Smooth muscle cell of the brain vasculature (primary cell): ENCODE results near the gene LANCL1.

ENCODE experiments used
- DNase-seq: peaks from one replicate; pipeline ENCODE4 v3.0.0-alpha.2; 2012; ENCODE audit warnings: low read depth, low spot score

Gene LANCL1

DNA sequence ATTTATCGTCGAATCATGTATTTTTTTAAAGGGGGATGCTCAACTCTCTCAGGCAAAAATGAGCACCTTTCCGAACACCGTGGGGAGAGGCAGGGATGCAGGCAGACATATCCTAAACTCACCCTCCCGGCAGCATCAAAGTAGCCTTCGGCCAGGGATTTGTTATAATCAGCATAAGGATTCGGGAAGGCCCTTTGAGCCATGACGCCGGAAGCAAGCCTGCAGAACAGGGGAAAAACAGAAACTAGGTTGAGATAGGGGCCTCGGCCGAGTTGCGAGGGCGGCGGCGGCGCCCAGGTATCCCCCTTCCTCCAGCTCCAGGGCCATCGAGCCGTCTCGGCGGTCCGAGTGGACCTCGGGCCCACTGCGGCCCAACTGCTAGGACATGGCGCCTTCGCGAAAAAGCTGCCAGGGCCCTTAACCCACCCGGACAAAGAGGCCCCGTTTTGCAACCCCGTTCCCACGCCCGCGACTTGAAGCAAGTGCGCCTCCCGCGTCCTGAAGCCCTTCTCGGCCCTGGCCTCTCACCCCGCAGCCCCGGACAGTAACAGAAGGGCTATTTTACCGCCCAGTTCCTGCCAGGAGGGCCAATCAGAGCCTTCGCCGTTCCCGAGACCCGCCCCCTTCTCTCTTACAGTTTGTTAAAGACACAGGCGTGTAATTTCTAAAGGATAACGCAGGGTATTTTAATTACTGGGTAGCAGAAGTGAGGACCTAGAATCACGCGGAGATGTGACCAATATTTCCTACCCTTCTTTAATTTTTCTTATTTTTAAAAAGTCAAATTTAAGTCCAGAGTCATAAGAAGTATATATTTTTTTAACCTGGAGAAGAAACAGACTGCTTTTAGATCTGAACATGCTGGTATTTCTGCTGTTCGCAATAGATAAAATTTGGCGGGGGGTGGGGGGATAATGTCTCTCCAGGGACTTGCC lies at the start of gene LANCL1:
Gene LANCL1, minus strand, starts transcription at position 566 of the 935 bp plus-strand sequence. Its CDS starts 363 bp downstream, at position 203.
- peak; percentile 74 for DNase-seq

DNA sequence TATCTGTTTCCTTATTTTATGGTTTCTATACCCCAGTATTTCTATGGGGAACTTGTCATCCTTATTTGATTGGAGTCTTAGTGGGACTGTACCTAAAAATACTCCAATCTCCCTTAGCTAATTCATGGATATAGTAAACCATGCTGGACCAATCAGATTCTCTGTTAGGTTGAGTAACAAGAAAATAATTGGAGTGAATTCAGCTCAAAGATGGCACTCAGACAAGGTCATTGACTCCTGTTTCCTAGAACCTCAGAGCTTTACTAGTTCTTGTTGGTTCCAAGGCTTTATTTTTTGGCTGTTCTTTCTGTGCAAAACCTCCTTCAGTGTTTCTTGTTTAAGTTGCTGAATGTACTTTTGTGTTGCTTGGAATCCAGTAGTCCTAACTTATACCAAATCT lies 48.0 kb upstream of the LANCL1 start:
- no peak for DNase-seq

DNA sequence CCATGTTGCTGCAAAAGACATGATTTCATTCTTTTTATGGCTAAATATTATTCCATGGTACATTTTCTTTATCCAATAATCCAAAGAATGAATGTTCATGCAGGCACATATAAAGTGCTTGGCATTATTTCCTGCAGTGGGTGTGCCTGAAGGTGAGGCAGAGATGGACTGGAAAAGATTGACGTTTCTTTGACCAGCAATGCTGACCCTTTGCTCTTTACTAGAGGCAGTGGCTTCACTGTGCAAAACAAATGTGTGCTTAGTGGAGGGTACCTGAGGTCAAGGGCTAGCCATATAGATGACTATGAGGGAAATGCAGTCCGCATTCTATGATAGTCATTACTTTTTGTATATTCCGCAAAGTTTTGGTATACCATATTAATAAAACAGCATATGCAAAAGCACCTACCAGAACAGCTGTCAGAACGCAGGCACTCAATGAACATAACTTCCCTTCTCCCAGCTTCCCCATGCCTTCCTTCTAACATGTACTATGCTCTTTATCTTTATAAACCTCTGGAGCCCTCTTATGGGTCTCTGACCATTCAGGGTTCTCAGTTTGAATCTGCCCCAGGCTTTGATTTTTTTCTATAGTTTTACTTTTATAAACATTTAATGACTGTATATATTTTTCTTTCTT lies 47.2 kb upstream of the LANCL1 start:
- DNase-seq, result no peak

- DNase-seq, result no peak
Measured at GRCh38 chr2:210522399-210522798, 45.8 kb upstream of the LANCL1 start.

GRCh38 chr2:210519594-210519993 lies 43.0 kb upstream of the LANCL1 start:
- no peak for DNase-seq

DNA sequence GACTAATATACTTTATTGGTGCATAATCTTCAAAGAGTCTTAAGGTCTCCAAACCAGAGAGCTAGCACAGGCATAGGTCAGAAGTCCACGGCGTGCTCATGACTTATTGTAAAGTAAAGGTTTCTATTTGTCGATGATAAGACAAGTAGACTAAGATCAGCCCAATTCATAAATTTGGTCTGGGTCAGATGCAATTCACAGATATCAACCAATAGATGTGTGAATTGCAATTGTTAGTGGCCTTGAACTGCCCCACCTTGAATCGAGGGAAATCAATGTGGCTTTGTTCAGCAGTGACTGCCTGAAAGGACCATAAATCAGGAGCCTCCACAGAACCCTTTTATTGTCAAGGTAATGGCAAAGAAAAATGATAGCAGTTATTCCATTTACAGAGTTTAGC lies 40.7 kb upstream of the LANCL1 start:
- no peak for DNase-seq

DNA sequence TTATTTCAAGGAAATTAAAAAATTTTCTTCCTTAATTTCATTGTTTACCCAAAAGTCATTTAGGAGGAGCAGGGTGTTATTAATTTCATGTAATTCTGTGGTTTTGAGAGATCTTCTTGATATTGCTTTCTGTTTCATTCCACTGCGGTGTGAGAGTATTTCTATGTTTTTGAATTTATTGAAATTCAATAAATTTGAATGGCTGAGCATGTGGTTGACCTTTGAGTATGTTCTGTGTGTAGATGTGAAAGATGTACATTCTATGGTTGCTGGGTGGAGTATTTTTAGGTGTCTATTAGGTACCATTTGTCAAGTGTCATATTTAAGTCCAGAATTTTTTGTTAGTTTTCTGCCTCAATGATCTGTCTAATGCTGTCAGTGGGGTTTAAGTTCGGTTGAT lies 39.4 kb upstream of the LANCL1 start:
- no peak for DNase-seq

- DNase-seq, result no peak
Measured at GRCh38 chr2:210503725-210504191, 27.2 kb upstream of the LANCL1 start.

DNA sequence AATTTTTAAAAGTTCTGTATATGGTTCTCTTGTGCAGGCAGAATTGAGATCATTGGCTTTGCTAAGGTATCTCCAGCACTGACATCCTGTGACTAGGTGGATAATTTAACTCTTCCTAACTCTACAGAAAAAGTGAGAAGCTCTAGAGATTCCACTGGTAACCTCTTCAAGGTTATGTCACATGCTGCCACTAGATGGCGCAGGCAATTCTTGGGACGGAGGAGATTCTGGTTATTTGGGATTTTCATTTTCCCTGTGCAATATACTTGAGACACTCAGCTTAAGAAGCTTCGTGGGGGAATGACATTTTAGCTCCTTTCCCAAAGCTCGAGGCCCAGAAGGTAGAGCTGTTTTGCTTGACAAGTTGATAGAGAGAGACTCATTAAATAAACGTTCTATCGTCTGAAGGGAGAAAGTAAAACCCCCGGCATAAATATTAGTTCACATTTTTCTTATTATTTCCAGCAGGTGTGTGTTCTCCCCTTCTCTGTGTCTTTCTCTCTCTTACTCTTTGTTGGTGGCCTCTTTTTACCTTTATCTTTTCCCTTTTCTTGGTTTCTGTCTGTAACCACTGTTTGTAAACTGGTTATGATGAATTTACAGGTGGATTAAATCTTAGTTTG lies 26.6 kb upstream of the LANCL1 start:
- DNase-seq, result peak; percentile 13

DNA sequence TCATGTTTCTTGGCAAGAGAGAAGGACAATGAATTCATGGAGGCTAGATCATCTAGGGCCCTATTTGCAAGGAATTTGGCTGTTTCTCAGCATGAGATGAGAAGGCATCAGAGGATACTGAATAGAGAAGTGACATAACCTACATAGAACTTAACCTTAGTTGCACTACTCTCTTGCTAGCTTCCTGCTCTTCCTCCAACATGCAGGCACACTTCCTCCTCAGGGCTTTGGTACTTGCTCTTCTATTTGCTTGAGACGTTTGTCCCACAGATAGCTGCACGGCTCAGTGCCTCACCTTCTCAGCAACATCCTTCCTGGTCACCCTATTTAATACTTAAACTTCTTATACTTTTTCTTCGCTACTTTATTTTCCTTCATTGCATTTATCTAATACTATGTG lies 20.0 kb upstream of the LANCL1 start:
- no peak for DNase-seq

GRCh38 chr2:210493528-210493927 lies 17.0 kb upstream of the LANCL1 start:
- DNase-seq, result no peak

DNA sequence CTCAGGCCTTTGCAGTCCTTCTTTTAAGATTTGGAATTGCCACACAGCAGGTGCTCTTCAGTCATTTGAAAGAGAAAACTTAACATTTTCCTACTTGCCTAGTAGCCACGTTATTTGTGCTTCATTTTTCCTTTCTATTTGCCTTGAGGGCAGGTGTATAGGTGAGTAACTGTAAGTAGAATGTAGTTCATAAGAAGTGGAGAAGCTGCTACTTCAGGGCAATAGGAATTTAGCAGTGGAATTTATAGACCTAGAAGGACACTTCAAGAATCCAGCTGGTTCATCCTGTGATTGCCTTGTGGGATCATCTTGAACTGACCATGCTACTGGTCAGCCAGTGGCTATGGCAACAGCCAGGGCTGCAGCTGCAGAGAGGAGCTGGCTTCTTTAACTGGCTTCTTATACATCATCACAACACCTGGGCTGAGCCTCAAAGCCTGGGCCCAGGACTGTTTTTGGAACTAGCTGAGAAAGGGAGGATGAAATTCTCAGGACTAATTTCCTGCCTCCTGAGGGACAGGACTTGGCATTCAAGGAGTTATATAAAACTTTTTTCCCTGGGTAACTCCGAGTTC lies 5.1 kb upstream of the LANCL1 start:
- DNase-seq, result no peak

- no peak for DNase-seq
Measured at GRCh38 chr2:210480764-210481163, 4.2 kb upstream of the LANCL1 start.

DNA sequence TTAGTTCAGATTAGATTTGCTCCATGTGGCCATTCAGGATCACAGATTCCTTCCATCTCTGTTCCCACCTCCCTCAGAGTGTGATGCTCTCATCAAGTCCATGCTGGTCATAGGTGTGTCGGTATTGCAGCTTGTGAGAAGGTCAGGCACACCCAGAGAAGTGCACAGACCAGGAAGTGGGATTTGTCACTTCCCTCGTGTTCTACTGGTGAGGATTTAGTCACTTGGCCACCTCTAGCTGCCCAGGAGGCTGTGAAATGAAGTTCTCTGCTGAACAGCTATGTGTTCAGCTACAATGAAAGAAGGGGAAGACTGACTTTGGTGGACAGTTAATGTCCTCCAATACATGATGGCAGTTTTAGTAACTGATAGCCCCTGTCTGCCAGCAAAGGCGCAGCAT lies 3.5 kb upstream of the LANCL1 start:
- no peak for DNase-seq

DNA sequence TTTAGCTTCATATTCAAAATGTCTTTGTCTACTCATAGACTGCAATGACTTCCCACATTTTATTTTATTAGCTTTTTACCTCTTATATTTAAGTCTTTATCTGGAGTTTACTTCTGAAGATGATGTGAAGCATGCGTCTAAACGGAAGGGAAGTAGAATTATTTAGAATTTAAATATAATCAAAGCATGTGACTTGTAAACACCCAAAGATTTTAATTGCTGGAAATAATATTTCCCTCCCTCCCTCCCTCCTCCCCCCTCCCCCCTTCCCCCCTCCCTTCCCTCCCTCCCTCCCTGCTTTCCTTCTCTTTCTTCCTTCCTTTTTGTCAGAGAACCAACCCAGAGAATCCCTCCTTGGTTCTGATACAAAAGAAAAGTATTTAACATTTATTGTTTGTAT lies 2.1 kb upstream of the LANCL1 start:
- DNase-seq, result no peak

DNA sequence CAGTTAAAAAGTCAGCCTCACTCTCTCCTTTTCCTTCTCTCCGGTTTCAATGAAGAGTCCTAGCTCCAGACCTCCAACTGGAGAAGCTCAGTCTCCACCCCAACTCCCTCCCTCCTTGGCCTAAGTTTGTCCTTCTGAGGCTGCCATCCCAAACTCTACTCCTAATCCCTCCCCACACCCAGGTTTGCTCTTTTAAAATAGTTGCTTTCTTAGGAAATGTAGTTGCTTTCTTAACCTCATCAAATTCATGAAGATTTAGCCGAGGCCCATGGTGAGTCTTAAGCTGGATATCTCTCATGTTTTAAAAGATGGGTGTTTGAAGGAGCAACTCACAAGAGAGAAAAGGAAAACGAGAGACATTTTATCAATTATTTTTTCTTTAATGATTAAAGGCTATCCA lies 937 bp upstream of the LANCL1 start:
- DNase-seq, result peak; percentile 31

GRCh38 chr2:210475706-210476105 lies 853 bp downstream of the LANCL1 start:
- no peak for DNase-seq

GRCh38 chr2:210474776-210475175 lies 1.8 kb downstream of the LANCL1 start:
- DNase-seq, result no peak

GRCh38 chr2:210461401-210461800 lies 15.2 kb downstream of the LANCL1 start:
- DNase-seq, result no peak

GRCh38 chr2:210460322-210461227 lies 16.0 kb downstream of the LANCL1 start:
- DNase-seq, result no peak

- DNase-seq, result no peak
Measured at GRCh38 chr2:210459880-210460279, 16.7 kb downstream of the LANCL1 start.
